HG03039 (cell line): Measurements from ENCODE around the gene RPS6KL1.

Source experiments
- ATAC-seq: cut with Tn5 transposase; IDR thresholded peaks from one replicate; pipeline ENCODE4 v1.9.1; 2021; ENCODE audit warnings: mild to moderate bottlenecking, moderate library complexity; ENCODE audit not compliant: unreplicated experiment

Gene RPS6KL1

GRCh38 chr14:74913393-74913910 lies 9.6 kb downstream of the RPS6KL1 start:
- no peak for ATAC-seq

- no peak for ATAC-seq
These were observed 10.3 kb downstream of the RPS6KL1 start for GRCh38 chr14:74912801-74913200.

DNA sequence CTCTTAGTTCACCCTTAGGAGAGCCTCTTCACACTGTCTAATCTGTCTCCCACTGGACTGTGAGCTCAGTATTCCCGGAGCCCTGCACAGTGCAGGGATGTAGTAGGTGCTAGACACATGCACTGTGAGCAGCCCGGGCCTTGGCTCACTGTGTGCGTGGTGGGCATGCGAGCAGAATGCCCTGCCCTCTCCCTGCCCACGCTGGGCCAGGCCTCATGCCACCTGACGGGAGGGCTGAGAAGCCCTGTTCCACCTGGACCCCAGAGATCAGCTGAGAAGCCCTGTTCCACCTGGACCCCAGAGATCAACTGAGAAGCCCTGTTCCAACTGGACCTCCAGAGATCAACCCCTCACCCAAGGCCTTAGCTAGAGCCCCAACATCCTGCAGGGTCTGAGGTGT lies 10.9 kb downstream of the RPS6KL1 start:
- no peak for ATAC-seq

DNA sequence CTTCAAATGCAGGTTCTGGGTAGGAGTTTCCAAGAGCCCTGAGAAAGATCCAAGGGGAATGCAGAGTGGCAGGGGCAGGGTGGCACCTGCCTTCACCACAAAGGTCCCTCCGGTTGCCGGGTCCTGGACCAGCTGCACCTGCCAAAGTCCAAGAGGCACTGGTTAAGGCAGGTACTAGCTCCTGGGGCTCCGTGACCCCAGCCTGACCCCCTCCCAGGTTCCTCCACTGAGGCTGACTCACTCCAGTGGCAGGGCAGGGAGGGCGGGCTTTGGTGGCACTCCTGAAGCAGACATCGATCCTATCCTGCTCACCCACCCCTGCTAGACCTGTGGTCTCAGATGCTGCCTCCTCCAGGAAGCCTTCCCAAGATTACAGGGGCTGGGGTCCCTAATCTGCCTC lies 11.4 kb downstream of the RPS6KL1 start:
- no peak for ATAC-seq

- no peak for ATAC-seq
These were observed 11.8 kb downstream of the RPS6KL1 start for GRCh38 chr14:74911221-74911620.

DNA sequence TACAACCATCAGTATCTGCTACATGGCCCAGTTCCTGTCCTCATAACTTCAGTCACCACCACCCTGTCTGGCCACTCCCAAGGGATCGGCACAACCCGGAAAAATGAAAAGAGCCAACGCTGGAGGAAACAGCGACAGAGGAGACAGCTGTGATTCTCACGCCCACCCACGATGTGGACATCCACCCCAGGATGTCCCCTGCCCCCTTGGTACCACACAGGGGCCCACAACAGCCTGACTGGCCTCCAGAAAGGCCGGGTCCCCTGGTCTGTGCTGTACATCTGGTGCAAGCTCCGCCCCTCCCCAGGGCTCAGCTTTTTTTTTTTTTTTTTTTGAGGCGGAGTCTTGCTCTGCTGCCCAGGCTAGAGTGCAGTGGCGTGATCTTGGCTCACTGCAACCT lies 12.5 kb downstream of the RPS6KL1 start:
- ATAC-seq: no peak

- ATAC-seq: no peak
These were observed 13.1 kb downstream of the RPS6KL1 start for GRCh38 chr14:74909911-74910310.

GRCh38 chr14:74909501-74909900 lies 13.6 kb downstream of the RPS6KL1 start:
- no peak for ATAC-seq

DNA sequence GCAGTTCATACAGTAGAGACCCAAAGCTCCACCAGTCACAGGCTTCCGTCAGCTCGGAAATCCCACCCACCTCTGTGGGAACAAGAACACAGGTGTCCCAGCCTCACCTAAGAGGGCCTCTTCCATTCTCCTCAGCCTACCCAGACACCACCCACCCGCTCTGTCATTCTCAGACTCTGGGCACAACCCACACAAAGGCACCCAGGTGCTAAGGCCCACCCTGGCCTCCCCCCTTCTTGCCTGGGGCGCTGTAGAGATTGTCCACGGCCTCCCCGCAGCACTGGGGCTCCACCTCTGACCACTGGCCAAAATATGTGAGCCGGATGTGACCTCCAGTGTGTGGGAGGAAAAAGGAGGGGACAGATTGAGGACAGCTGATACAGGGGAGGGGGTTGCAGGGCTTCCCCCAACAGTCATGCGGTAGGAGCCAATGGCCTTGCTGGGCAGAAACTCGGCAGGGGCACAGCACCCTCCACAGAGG lies 14.2 kb downstream of the RPS6KL1 start:
- ATAC-seq: no peak

- ATAC-seq: no peak
These were observed 15.3 kb downstream of the RPS6KL1 start for GRCh38 chr14:74907744-74908143.

DNA sequence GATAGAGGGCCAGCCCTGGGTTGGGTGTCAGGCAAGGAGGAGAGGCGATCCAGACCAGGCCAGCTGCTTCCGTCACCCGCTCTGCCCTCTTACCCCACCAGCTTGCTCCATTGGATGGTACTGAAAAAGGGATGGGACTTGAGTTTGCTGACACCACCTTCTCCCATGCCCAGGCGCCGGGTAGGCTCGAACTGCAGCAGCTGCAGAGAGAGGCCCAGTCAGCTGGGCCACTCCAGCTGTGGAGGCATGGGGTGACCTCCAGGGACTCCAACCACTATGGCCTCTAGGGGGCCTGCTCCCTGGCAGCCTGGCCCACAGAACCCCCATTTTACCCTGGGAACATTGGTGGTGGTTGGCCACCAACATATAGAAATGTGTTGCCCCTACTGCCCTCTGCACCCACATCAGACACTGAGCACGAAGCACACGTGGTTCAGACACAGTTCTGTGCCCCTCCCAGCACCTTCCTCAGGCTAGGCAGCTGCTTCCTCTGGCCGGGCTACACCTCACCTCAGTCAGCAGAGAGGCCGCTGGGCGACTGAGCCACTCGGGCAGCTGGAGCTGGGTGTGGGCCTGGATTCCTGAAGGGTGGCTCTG lies 16.0 kb downstream of the RPS6KL1 start:
- no peak for ATAC-seq

- ATAC-seq: no peak
These were observed 17.4 kb downstream of the RPS6KL1 start for GRCh38 chr14:74905595-74906142.

DNA sequence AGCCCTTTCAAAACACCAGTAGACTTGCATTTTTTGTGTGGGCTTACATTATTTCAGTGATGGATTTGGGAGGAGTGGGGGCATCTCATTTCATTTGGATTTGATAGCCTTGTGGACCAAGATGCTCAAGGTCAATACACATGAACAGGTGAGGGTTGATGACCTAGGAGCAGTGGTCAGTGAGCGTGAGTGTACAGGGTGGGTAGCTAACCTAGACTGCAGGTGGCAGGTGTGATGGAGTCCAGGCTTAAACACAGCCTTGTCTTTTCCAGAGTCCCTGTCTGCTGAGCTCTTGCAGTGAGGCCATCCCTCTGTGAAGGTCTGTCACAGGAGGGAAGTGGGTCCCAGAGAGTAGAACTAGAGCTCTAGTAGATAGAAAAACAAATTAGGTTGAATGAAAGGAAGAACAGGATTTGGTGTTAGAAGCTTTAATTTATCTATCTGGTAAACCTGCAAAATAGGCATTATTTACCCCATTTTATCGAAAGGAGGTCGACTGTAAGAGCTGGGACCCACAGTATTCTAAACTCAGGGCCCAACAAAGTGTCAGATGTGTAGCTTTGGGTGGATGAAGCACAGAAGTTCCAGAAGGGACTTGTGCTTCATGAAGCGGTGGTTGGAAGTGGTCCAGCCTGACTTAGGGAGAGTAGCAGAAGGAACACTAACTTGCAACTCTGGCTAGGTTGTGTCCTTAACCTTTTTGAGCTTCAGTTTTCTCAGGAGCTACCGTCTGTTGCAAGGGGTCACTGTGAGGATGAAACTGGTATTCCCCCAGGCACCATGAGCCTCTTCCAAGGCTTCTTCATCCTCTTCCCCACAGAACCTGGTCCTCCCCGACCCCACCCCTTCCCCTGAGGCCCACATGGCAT lies 18.2 kb downstream of the RPS6KL1 start:
- ATAC-seq: no peak

DNA sequence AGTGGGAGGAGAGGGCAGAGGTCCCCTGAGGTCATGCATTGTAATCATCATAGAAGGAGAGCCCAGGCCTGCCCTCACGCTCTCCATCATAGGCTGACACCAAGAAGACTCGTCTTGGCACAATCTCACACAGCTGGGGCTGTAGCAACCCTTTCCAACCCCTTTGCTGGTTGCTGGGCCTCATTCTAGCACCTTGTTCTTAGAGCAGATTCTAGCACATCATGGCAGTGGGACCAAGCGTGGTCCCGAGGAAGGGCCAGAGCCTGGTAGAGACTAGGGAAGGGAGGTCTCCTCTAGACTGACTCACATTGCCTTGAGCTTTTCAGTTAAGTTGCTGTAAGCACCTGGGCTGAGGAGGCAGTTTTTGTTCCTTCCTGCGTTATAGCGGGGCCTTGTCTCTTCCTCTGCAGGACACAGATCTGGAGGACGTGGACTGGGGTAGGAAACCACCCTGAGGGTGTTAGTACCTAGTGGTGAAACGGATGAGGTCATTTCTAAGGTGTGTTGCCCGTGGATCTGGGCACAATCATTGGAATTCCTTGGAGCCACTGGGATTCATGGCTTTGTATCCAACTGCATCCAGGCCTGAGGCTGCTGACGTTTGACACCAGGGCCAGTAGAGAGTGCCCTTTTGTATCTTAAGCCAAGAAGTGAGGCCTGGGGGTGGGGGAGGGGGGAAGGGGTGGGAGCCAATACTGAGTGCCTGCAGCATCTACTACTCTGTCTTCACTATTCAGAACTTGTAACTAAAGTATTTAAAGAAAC lies 19.9 kb downstream of the RPS6KL1 start:
- ATAC-seq: no peak

GRCh38 chr14:74898694-74899093 lies 24.4 kb downstream of the RPS6KL1 start:
- ATAC-seq: no peak

DNA sequence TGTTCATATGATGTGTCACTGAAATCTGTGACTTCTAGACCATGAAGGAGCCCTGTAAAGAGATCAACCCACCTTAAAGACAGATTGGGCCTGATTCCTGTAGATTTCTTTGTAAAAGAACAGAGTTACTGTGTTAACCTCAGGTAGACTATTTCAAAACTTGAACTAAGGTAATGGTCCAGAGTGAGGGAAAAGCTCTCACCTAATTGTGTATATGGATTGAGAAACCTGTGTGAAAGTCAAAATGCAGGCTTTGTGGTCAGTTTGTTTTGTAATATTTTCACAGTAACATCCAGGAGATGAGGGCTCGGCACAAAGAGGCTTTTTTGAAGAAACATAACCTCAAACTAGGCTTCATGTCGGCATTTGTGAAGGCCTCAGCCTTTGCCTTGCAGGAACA lies 25.0 kb downstream of the RPS6KL1 start:
- ATAC-seq: no peak

DNA sequence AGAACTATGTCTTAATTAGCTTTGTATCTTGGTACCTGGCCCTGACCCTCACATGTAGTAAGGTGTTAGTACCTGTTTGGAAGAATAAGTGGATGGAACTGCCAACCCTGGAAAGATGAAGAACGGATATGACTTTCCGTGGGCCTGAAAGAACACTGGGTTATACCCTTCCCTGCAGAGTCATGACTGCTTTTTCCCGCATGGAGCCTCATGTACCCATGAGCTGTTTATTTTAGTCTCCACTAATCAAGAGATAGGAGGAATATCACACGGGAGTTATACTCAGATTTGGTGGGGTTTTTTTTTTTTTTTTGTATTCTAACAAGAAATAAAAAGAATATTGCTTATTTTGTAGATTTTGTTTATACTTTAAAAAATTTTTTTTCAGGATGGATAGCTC lies 25.4 kb downstream of the RPS6KL1 start:
- no peak for ATAC-seq

- no peak for ATAC-seq
These were observed 26.7 kb downstream of the RPS6KL1 start for GRCh38 chr14:74896400-74896799.

DNA sequence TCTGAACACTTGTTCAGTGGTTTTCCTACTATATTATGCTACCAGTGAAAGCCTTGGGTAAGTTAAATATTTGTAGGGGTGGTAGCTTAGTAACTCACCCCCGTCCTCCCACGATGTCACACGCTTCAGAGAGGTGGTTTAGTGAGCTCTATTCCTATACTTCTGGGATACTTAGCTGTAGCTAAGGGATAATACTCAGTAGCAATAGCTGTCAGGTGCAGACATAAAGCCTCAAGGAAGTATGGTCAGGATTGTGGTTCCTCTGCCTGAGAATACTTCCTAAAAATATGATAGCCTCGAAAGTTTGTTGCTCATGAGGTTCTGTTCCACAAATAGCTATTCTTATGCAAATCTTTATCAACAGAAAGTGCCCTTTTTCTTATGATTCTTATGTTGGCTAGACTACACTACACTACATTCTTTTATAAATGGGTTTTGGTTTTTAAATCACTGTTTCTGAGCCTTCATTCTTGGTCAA lies 29.4 kb downstream of the RPS6KL1 start:
- ATAC-seq: no peak

- ATAC-seq: no peak
These were observed 30.3 kb downstream of the RPS6KL1 start for GRCh38 chr14:74892745-74893144.

DNA sequence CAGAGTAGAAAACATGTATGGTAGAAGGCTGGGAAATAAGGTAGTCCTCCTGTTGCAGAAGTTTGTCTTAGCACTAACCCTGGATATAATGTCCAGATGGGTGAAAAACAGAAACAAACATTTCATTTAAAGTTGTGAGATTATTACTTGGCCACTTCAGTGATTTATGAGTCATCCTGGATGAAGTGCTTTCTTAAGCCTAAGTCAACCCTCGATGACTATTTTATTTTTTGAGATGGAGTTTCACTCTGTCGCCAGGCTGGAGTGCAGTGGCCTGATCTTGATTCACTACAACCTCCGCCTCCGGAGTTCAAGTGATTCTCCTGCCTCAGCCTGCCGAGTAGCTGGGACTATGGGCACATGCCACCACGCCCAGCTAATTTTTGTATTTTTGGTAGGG lies 31.2 kb downstream of the RPS6KL1 start:
- ATAC-seq: no peak
